ENCODE results near the gene PARD3.

The PARD3 gene

GRCh38 chr10:34254596-34254995, 560.5 kb downstream of the PARD3 start:
- DNase-seq (ENCODE audit: low read depth), result no peak

GRCh38 chr10:34252111-34252510, 563.0 kb downstream of the PARD3 start:
- no peak for DNase-seq (ENCODE audit: low read depth)

GRCh38 chr10:34251177-34251576, 563.9 kb downstream of the PARD3 start:
- no peak for DNase-seq (ENCODE audit: low read depth)

GRCh38 chr10:34250722-34251121, 564.4 kb downstream of the PARD3 start:
- DNase-seq (ENCODE audit: low read depth), result no peak

GRCh38 chr10:34249634-34250033, 565.5 kb downstream of the PARD3 start:
- DNase-seq (ENCODE audit: low read depth), result no peak

- DNase-seq (ENCODE audit: low read depth), result no peak
Measured at GRCh38 chr10:34247560-34247959, 567.5 kb downstream of the PARD3 start.

- DNase-seq (ENCODE audit: low read depth), result no peak
Measured at GRCh38 chr10:34244756-34245484, 570.2 kb downstream of the PARD3 start.

GRCh38 chr10:34241226-34242000, 573.7 kb downstream of the PARD3 start:
- DNase-seq (ENCODE audit: low read depth), result no peak

- no peak for DNase-seq (ENCODE audit: low read depth)
Measured at GRCh38 chr10:34240039-34240438, 575.1 kb downstream of the PARD3 start.

- DNase-seq (ENCODE audit: low read depth), result no peak
Measured at GRCh38 chr10:34237898-34238455, 577.1 kb downstream of the PARD3 start.

- no peak for DNase-seq (ENCODE audit: low read depth)
Measured at GRCh38 chr10:34236931-34237330, 578.2 kb downstream of the PARD3 start.

GRCh38 chr10:34235164-34235832, 579.8 kb downstream of the PARD3 start:
- DNase-seq (ENCODE audit: low read depth), result no peak

GRCh38 chr10:34232481-34232880, 582.6 kb downstream of the PARD3 start:
- no peak for DNase-seq (ENCODE audit: low read depth)

- DNase-seq (ENCODE audit: low read depth), result no peak
Measured at GRCh38 chr10:34231441-34232180, 583.5 kb downstream of the PARD3 start.

GRCh38 chr10:34229917-34230316, 585.2 kb downstream of the PARD3 start:
- no peak for DNase-seq (ENCODE audit: low read depth)

- no peak for DNase-seq (ENCODE audit: low read depth)
Measured at GRCh38 chr10:34228066-34228465, 587.0 kb downstream of the PARD3 start.

GRCh38 chr10:34224639-34225038, 590.5 kb downstream of the PARD3 start:
- no peak for DNase-seq (ENCODE audit: low read depth)

GRCh38 chr10:34223658-34224057, 591.4 kb downstream of the PARD3 start:
- DNase-seq (ENCODE audit: low read depth), result no peak

- no peak for DNase-seq (ENCODE audit: low read depth)
Measured at GRCh38 chr10:34222359-34222758, 592.7 kb downstream of the PARD3 start.

GRCh38 chr10:34219753-34220548, 595.1 kb downstream of the PARD3 start:
- no peak for DNase-seq (ENCODE audit: low read depth)

- no peak for DNase-seq (ENCODE audit: low read depth)
Measured at GRCh38 chr10:34217524-34217923, 597.6 kb downstream of the PARD3 start.

Measured in activated T-helper 1 cell treated with Interleukin-2 at 50 U/mL for 16 hours (primary cell).